ENCODE results near the gene ZNF12. TPM values are rescaled to one million over a fixed set of nuclear protein-coding genes. Genes with fewer than 3 reads are reported as not detected.

Gene ZNF12
- total and polyA plus RNA-seq, 3 donors from 2014 or later = 10.3 to 18.0 (median 15.5) TPM

DNA sequence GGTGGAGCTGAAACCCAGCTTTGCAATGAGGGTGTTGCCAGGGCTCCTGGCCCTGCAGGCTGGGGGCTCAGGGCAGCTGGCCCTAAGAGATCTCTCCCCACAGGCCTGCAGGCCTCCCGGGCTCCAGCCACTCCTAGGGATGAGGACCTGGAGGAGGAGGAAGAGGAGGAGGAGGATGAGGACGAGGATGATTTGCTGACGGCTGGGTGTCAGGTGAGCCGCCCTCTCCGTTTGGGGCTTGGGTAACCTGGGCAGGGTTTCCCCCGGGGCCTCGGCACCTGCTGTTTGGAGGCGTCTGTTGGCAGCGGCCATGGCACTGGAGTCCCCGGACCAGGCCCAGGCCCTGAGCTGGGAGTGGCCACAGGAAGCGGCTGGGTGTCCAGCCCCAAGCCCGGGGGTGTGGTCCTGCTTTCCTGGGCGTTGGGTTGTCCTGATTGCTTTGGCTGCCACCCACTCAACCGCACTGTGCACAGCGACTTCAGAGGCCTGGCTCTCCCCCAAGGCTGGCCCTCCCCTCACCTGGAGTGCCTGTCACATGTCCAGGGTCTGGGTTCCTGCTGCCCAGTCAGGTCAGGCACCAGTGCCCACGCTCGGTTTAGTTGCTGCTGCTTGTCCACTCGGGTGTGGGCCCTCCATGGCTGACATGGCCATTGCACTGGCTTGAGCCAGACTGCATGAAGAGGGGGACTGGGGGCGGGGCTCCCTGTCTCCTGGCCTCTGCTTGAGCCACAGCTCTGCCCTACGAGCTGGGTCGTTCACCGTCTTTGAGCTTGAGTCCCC lies 63.7 kb downstream of the ZNF12 start:
- H3K36me3 ChIP-seq (ENCODE audit: low read depth, missing control alignments) = no peaks in the 10 kb centered on the region
- H3K27me3 ChIP-seq = no peaks in the 10 kb centered on the region
- TF ChIP-seq POLR2A (IDR thresholded peaks at IDR 0.05) = no peak
- TF ChIP-seq, protein P1, sequence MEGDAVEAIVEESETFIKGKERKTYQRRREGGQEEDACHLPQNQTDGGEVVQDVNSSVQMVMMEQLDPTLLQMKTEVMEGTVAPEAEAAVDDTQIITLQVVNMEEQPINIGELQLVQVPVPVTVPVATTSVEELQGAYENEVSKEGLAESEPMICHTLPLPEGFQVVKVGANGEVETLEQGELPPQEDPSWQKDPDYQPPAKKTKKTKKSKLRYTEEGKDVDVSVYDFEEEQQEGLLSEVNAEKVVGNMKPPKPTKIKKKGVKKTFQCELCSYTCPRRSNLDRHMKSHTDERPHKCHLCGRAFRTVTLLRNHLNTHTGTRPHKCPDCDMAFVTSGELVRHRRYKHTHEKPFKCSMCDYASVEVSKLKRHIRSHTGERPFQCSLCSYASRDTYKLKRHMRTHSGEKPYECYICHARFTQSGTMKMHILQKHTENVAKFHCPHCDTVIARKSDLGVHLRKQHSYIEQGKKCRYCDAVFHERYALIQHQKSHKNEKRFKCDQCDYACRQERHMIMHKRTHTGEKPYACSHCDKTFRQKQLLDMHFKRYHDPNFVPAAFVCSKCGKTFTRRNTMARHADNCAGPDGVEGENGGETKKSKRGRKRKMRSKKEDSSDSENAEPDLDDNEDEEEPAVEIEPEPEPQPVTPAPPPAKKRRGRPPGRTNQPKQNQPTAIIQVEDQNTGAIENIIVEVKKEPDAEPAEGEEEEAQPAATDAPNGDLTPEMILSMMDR (IDR thresholded peaks at IDR 0.05) = no peak
- H3K9me3 ChIP-seq = no peaks in the 10 kb centered on the region
- H3K4me1 ChIP-seq = peaks cover 10% of the 10 kb centered on the region
- DNase-seq = no peak
- H3K27ac ChIP-seq = no peak overlapping the region
- no peak overlapping the region for H3K4me3 ChIP-seq
- intact Hi-C loops (cut with DNase I; ENCODE audit: low total_unique reads) = no loop called here
- 83 to 88% methylated on average over 3 to 22 of the region's 22 CpGs for WGBS, 2 donors

DNA sequence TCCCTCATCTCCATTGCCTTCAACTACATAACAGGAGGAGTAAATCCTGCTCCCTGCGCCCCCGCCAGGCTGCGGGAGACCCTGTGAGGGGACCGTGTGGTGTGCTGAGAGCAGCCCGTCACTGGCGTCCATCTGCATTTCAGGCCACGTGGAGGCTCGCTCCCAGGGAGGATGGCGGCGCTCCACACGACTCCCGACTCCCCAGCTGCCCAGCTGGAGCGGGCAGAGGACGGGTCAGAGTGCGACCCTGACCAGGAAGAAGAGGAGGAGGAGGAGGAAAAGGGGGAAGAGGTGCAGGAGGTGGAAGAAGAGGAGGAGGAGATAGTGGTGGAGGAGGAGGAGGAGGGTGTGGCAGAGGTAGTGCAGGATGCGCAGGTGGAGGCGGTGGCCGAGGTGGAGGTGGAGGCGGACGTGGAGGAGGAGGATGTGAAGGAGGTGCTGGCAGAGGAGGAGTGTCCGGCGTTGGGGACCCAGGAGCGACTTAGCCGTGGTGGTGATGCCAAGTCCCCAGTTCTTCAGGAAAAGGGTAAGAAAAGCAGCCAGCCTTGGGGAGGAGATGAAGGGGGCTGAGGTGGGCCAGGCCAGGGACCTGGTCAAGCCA lies 64.4 kb downstream of the ZNF12 start:
- intact Hi-C loops (cut with DNase I; ENCODE audit: low total_unique reads) = no loop called here
- WGBS, 2 donors = 91% methylated on average over 24 of the region's 24 CpGs
- TF ChIP-seq, protein P1 (IDR thresholded peaks at IDR 0.05) = no peak
- no peak for TF ChIP-seq POLR2A (IDR thresholded peaks at IDR 0.05)
- Histone ChIP-seq H3K27ac (no peak overlapping the region), H3K4me3 (no peak overlapping the region), H3K27me3 (no peaks in the 10 kb centered on the region), H3K9me3 (no peaks in the 10 kb centered on the region), H3K36me3 (ENCODE audit: low read depth, missing control alignments) (no peaks in the 10 kb centered on the region), H3K4me1 (peaks cover 13% of the 10 kb centered on the region)
- no peak for DNase-seq

DNA sequence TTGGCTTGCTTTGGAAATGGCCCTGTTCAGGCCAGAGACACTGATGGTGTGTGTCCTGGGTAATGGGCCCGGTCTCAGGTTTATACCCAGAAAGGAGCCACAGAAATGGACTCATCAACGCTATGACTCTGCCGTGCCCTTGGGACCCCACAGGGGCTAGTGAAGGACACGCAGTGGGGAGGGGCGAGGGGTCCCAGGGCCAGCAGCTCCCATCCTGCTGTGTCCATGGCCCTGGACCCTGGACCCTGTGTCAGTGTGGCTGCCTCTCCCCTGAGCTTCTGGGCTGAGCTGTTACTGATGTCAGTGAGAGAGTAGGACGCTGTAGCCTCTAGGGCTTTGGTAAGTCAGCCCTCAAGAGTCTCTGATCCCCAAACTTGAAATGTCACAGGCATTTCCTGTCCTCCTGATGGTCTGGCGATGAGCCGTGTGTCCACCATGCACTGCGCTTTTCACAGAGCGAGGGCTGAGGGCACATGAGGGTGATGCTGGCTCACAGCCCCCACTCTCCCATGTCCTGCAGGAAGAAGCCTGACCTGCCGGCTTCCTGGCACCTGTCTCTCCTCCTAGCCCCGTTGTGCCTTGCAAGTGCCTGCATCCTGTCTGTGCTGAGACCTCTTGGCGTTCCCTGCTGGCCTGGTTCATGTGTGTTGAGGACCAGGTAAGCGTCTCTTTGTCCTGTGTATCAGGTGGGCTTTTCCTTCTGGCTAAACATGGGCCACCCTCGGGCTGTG lies 65.3 kb downstream of the ZNF12 start:
- no peak for DNase-seq
- H3K27ac ChIP-seq = no peak overlapping the region
- H3K27me3 ChIP-seq = no peaks in the 10 kb centered on the region
- H3K36me3 ChIP-seq (ENCODE audit: low read depth, missing control alignments) = no peaks in the 10 kb centered on the region
- intact Hi-C loops (cut with DNase I; ENCODE audit: low total_unique reads) = no loop called here
- TF ChIP-seq, protein P1 (IDR thresholded peaks at IDR 0.05) = no peak
- TF ChIP-seq POLR2A (IDR thresholded peaks at IDR 0.05) = no peak
- H3K4me3 ChIP-seq = no peak overlapping the region
- 86 to 88% methylated on average over 12 to 15 of the region's 15 CpGs for WGBS, 2 donors
- peaks cover 14% of the 10 kb centered on the region for H3K4me1 ChIP-seq
- no peaks in the 10 kb centered on the region for H3K9me3 ChIP-seq

DNA sequence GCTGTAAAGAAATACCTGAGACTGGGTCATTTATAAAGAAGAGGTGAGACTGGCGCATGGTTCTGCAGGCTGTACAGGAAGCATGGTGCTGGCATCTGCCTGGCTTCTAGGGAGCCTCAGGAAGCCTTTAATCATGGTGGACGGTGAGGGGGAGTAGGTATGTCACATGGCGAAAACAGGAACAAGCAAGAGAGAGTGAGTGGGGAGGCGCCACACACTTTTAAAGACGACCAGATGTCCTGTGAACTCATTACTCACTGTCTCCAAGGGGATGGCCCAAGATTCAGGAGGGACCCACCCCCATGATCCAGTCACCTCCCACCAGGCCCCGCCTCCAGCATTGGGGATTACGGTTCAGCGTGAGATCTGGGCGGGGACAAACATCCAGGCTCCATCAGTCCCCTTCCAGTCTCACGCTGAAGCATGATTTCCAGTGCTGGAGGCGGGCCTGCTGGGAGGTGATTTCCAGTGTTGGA lies 66.5 kb downstream of the ZNF12 start:
- intact Hi-C loops (cut with DNase I; ENCODE audit: low total_unique reads) = no loop called here
- no peak for TF ChIP-seq POLR2A (IDR thresholded peaks at IDR 0.05)
- TF ChIP-seq, protein P1 (IDR thresholded peaks at IDR 0.05) = no peak
- Histone ChIP-seq H3K4me1 (peaks cover 18% of the 10 kb centered on the region), H3K27me3 (no peaks in the 10 kb centered on the region), H3K27ac (no peak overlapping the region), H3K9me3 (no peaks in the 10 kb centered on the region), H3K36me3 (ENCODE audit: low read depth, missing control alignments) (no peaks in the 10 kb centered on the region), H3K4me3 (no peak overlapping the region)
- no peak for DNase-seq
- 67 to 71% methylated on average over 5 to 11 of the region's 11 CpGs for WGBS, 2 donors
